HCT116 (cell line): ENCODE data around the gene PDCD1LG2. TPM values are rescaled to one million over a fixed set of nuclear protein-coding genes. Genes with fewer than 3 reads are reported as not detected.

Experiments used
- ATAC-seq: fragments of 200-7000 bp; cut with Tn5 transposase; 2 replicates; pipeline ENCODE4 v1.9.1; 2020; ENCODE audit warnings: mild to moderate bottlenecking, moderate library complexity
- BruUV-seq: library from RNA; stranded (reverse); fragments of 400-500 nt; replicated peaks from 2 replicates; lab custom pipeline; 2021; lab: Mats Ljungman, UMichigan
- CTCF ChIA-PET: fragments of 300-600 bp; sonication (Branson Sonifier 250); formaldehyde crosslinking; loops from one replicate; lab custom pipeline; 2021; ENCODE audit warnings: antibody characterized with exemption; lab: Charles Lee
- POLR2A ChIA-PET: fragments of 300-600, 350-600 bp; sonication (Branson Sonifier 250); formaldehyde crosslinking; loops from one replicate; lab custom pipeline; 2021; ENCODE audit warnings: antibody characterized with exemption; lab: Charles Lee
- RAD21 ChIA-PET, 2 experiments: fragments of 300-600 bp; sonication (Branson Sonifier 250); formaldehyde crosslinking; loops; one replicate each; lab custom pipeline; 2023; ENCODE audit warnings: low total read pairs in 2 of 2; ENCODE audit not compliant: uncharacterized antibody in 2 of 2, unreplicated experiment in 2 of 2, low non-redundant PET in 1 of 2; lab: Charles Lee
- DNase-seq: peaks from one replicate; pipeline ENCODE4 v3.0.0-alpha.2; 2010; ENCODE audit warnings: low read depth, low spot score
- H2AFZ ChIP-seq: fragments of 200-600 bp; shearing (Covaris generic), sonication (generic); 2 replicates; pipeline ENCODE4 v1.6.1; 2017; ENCODE audit warnings: low read depth, mixed run types, mixed read lengths, antibody characterized with exemption, low read length; ENCODE audit not compliant: poor library complexity, severe bottlenecking
- H3K27ac ChIP-seq: 2 replicates; pipeline ENCODE4 v1.5.1; 2012; ENCODE audit warnings: low read depth, low read length
- H3K27me3 ChIP-seq: fragments of 200-600 bp; sonication (generic); 2 replicates; pipeline ENCODE4 v1.6.1; 2016; ENCODE audit warnings: mixed run types, low read length, mixed read lengths; ENCODE audit not compliant: insufficient read depth
- H3K36me3 ChIP-seq, 2 experiments: fragments of 200-500 bp in 1 of 2; fragments of 200-600 bp in 1 of 2; sonication (Bioruptor generic) in 1 of 2; sonication (generic) in 1 of 2; 2 replicates each; pipeline versions ENCODE4 v1.5.1 to v1.6.1; 2014 to 2016; ENCODE audit warnings: low read length in 2 of 2, inconsistent platforms in 1 of 2, mixed read lengths in 1 of 2, mixed run types in 1 of 2; ENCODE audit not compliant: insufficient read depth in 2 of 2, control insufficient read depth in 1 of 2
- H3K4me1 ChIP-seq, 2 experiments: fragments of 200-600 bp in 1 of 2; sonication (generic) in 1 of 2; 2 replicates each; pipeline versions ENCODE4 v1.5.1 to v1.6.1; 2012 to 2017; ENCODE audit warnings: low read length in 2 of 2, inconsistent platforms in 1 of 2, mild to moderate bottlenecking in 1 of 2, mixed read lengths in 1 of 2, mixed run types in 1 of 2, moderate library complexity in 1 of 2; ENCODE audit not compliant: insufficient read depth in 2 of 2, control insufficient read depth in 1 of 2
- H3K4me2 ChIP-seq: fragments of 200-600 bp; sonication (generic); 2 replicates; pipeline ENCODE4 v1.6.1; 2017; ENCODE audit warnings: mixed run types, low read length, mixed read lengths
- H3K4me3 ChIP-seq, 2 experiments: fragments of 200-600 bp in 1 of 2; sonication (generic) in 1 of 2; replicated peaks in 1 of 2; 2 replicates each; pipeline ENCODE4 v1.5.1; 2011 to 2016; ENCODE audit warnings: low read length in 2 of 2, control low read depth in 1 of 2, low read depth in 1 of 2, mild to moderate bottlenecking in 1 of 2, mixed read lengths in 1 of 2, mixed run types in 1 of 2
- H3K79me2 ChIP-seq: fragments of 200-600 bp; sonication (generic); 2 replicates; pipeline ENCODE4 v1.6.1; 2017; ENCODE audit warnings: mild to moderate bottlenecking, mixed run types, low read length, moderate library complexity, mixed read lengths; ENCODE audit not compliant: insufficient read depth
- H3K9ac ChIP-seq: fragments of 200-600 bp; sonication (generic); 2 replicates; pipeline ENCODE4 v1.6.1; 2016; ENCODE audit warnings: low read length, mixed read lengths
- H3K9me2 ChIP-seq: fragments of 200-600 bp; sonication (generic), shearing (Covaris generic); 2 replicates; pipeline ENCODE4 v1.6.1; 2017; ENCODE audit warnings: mixed run types, mild to moderate bottlenecking, moderate library complexity; ENCODE audit not compliant: insufficient read depth
- H3K9me3 ChIP-seq, 2 experiments: fragments of 200-500 bp in 1 of 2; fragments of 200-600 bp in 1 of 2; sonication (Bioruptor generic) in 1 of 2; sonication (generic) in 1 of 2; 2 replicates each; pipeline ENCODE4 v1.6.1; 2014 to 2017; ENCODE audit warnings: low read length in 2 of 2, mixed read lengths in 2 of 2, inconsistent platforms in 1 of 2, low read depth in 1 of 2, mild to moderate bottlenecking in 1 of 2, mixed run types in 1 of 2, moderate library complexity in 1 of 2; ENCODE audit not compliant: control insufficient read depth in 1 of 2, insufficient read depth in 1 of 2
- H4K20me1 ChIP-seq: fragments of 200-600 bp; sonication (generic), shearing (Covaris generic); 2 replicates; pipeline ENCODE4 v1.6.1; 2017; ENCODE audit warnings: mixed run types, mild to moderate bottlenecking, moderate library complexity; ENCODE audit not compliant: insufficient read depth
- ATF3 ChIP-seq: IDR thresholded peaks from 2 replicates; pipeline ENCODE4 v1.6.1; 2012
- CEBPB ChIP-seq: IDR thresholded peaks from 2 replicates; pipeline ENCODE4 v1.6.1; 2012; ENCODE audit warnings: low read depth
- CTCF ChIP-seq, 3 experiments: fragments of 200-600 bp in 1 of 3; sonication (generic) in 1 of 3; IDR thresholded peaks in 2 of 3; conservative IDR thresholded peaks in 1 of 3; 2 replicates each; pipeline ENCODE4 v1.5.1; 2012 to 2017; ENCODE audit warnings: low read depth in 2 of 3, low read length in 2 of 3, antibody characterized with exemption in 1 of 3, borderline replicate concordance in 1 of 3, control low read depth in 1 of 3, mild to moderate bottlenecking in 1 of 3, mixed read lengths in 1 of 3, mixed run types in 1 of 3, moderate library complexity in 1 of 3; ENCODE audit not compliant: insufficient read depth in 1 of 3
- ELF1 ChIP-seq: IDR thresholded peaks from 2 replicates; pipeline ENCODE4 v1.6.1; 2012; ENCODE audit warnings: low read depth, borderline replicate concordance
- EZH2 ChIP-seq: fragments of 200-600 bp; sonication (generic); IDR thresholded peaks from 2 replicates; pipeline ENCODE4 v1.6.1; 2017; ENCODE audit warnings: antibody characterized with exemption, mixed run types
- EZH2phosphoT487 ChIP-seq: fragments of 200-600 bp; IDR thresholded peaks from 2 replicates; pipeline ENCODE4 v1.6.1; 2018; ENCODE audit warnings: antibody characterized with exemption, borderline replicate concordance
- FOSL1 ChIP-seq: IDR thresholded peaks from 2 replicates; pipeline ENCODE4 v1.6.1; 2012; ENCODE audit warnings: low read depth
- MAX ChIP-seq: IDR thresholded peaks from 2 replicates; pipeline ENCODE4 v1.6.1; 2012
- POLR2A ChIP-seq: IDR thresholded peaks from 2 replicates; pipeline ENCODE4 v1.7.0; 2011; ENCODE audit warnings: borderline replicate concordance; ENCODE audit not compliant: insufficient read depth, insufficient read length; ENCODE audit errors: extremely low read depth
- POLR2AphosphoS5 ChIP-seq: IDR thresholded peaks from 2 replicates; pipeline ENCODE4 v1.6.1; 2011; ENCODE audit warnings: mild to moderate bottlenecking, low read depth, low read length, moderate library complexity
- SIN3A ChIP-seq: IDR thresholded peaks from 2 replicates; pipeline ENCODE4 v1.6.1; 2012; ENCODE audit warnings: low read depth
- SRF ChIP-seq: IDR thresholded peaks from 2 replicates; pipeline ENCODE4 v1.6.1; 2012; ENCODE audit warnings: low read depth
- TCF7L2 ChIP-seq: IDR thresholded peaks from 2 replicates; pipeline ENCODE4 v1.7.0; 2011; ENCODE audit warnings: borderline replicate concordance, inconsistent platforms; ENCODE audit not compliant: insufficient read depth, insufficient read length; ENCODE audit errors: extremely low read depth
- YY1 ChIP-seq: IDR thresholded peaks from 2 replicates; pipeline ENCODE4 v1.6.1; 2011; ENCODE audit warnings: low read length, low read depth, moderate library complexity, mild to moderate bottlenecking; ENCODE audit not compliant: insufficient replicate concordance; ENCODE audit errors: extremely low read depth
- ZFX ChIP-seq: fragments of 450-650 bp; IDR thresholded peaks from 2 replicates; pipeline ENCODE4 v1.6.1; 2017
- ZNF274 ChIP-seq: fragments of 200-500 bp; sonication (Bioruptor generic); IDR thresholded peaks from 2 replicates; pipeline ENCODE4 v1.6.1; 2014; ENCODE audit warnings: mild to moderate bottlenecking, low read depth, low read length, inconsistent platforms
- intact Hi-C: fragments of 100-400 bp; cut with micrococcal nuclease; formaldehyde crosslinking; loops from 2 replicates; pipeline ENCODE4 v1.10.0; 2022
- total RNA-seq: library from RNA; stranded (reverse); gene quantifications from one replicate; pipeline ENCODE4 v1.2.1, GENCODE V29; 2021; ENCODE audit not compliant: unreplicated experiment

Gene PDCD1LG2
- total RNA-seq, 1 experiment from 2014 or later: not detected

- no peaks in the 10 kb centered on the region for H3K4me1 ChIP-seq
- no peak overlapping the region for H2AFZ ChIP-seq
- H3K27me3 ChIP-seq: no peaks in the 10 kb centered on the region
- DNase-seq (no peak), ATAC-seq (no peak)
- ChIA-PET CTCF (no interaction called here), POLR2A (no interaction called here), RAD21 (no interaction called here)
- H3K9me2 ChIP-seq: no peaks in the 10 kb centered on the region
- H3K4me3 ChIP-seq: no peak overlapping the region
- no peaks in the 10 kb centered on the region for H3K79me2 ChIP-seq
- intact Hi-C loops: no loop called here
- H3K36me3 ChIP-seq: no peaks in the 10 kb centered on the region
- no peak overlapping the region for H3K9ac ChIP-seq
- no peak for TF ChIP-seq EZH2
- no peak for TF ChIP-seq ELF1
- TF ChIP-seq POLR2A: no peak
- no peak for TF ChIP-seq SRF
- no peak for TF ChIP-seq TCF7L2
- TF ChIP-seq ZFX: no peak
- no peak for TF ChIP-seq SIN3A
- TF ChIP-seq CEBPB: no peak
- no peak for TF ChIP-seq ATF3
- no peak for TF ChIP-seq YY1
- no peak for TF ChIP-seq POLR2AphosphoS5
- no peak for TF ChIP-seq FOSL1
- TF ChIP-seq EZH2phosphoT487: no peak
- TF ChIP-seq MAX: no peak
- TF ChIP-seq ZNF274: no peak
- no peak for TF ChIP-seq CTCF (IDR thresholded peaks at IDR 0.05 in 2 of 3, conservative IDR thresholded peaks at IDR 0.05 in 1 of 3; ENCODE audit: borderline replicate concordance in 1 of 3, insufficient read depth in 1 of 3, low read depth in 2 of 3, low read length in 2 of 3)
- no peak overlapping the region for H3K27ac ChIP-seq
- no peaks in the 10 kb centered on the region for H4K20me1 ChIP-seq
- no peaks in the 10 kb centered on the region for H3K9me3 ChIP-seq
- no TSS peak for BruUV-seq
- no peak overlapping the region for H3K4me2 ChIP-seq
These were observed 42.9 kb downstream of the PDCD1LG2 start for GRCh38 chr9:5553211-5553610.
